ENCODE data around the gene PIGL.

Gene PIGL

DNA sequence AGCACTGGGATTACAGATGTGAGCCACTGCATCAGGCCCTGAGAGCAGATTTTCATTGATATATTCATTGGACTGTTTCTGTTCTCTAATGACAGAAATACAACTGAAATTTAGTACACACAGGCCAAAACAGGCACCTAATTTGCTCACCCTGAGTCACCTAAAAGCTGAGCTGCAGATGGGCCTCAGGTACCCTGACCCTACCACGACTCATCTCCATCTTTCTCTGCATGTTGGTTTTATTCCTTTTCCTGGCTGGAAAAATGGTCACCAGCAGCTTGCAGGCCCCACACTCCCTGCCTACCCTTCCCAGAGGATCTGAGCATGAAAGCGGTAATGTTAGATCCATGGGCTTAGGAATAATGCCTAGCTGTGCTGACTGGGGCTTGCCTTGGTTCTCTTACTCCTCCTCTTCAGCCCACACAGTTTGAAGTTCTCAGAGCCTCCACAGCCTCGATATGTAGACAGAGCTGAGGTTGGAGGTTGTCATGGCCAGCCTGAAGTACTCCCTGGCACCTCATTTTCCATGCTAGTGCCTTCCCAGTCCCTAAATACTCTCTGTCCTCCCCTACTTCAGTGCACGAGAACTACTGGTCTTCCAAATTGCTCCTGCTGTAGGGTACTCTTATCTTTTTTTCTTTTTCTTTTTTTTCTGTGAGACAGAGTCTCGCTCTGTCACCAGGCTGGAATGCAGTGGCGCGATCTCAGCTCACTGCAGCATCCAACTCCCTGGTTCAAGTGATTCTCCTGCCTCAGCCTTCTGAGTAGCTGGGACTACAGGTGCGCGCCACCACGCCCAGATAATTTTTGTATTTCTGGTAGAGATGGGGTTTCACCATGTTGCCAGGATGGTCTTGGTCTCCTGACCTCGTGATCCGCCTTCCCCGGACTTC, 85.2 kb downstream of the PIGL start:
- Histone ChIP-seq H3K4me3 (ENCODE audit: low read depth, low read length, poor library complexity, severe bottlenecking) (no peak overlapping the region), H3K36me3 (ENCODE audit: insufficient read depth, low read length) (peaks cover 15% of the 10 kb centered on the region; the same call in 1 of the 2 replicates), H3K27me3 (ENCODE audit: insufficient read depth, low read length) (no peaks in the 10 kb centered on the region), H3F3A (ENCODE audit: insufficient read depth, low read length) (no peaks in the 10 kb centered on the region), H3K9me3 (ENCODE audit: low read length) (no peaks in the 10 kb centered on the region), H2AFZ (ENCODE audit: low read length) (no peak overlapping the region), H3K4me2 (ENCODE audit: low read length) (no peak overlapping the region), H4K20me1 (ENCODE audit: insufficient read depth, low read length) (no peaks in the 10 kb centered on the region), H3K27ac (ENCODE audit: low read depth, low read length, poor library complexity, severe bottlenecking) (no peak overlapping the region), H3K9ac (ENCODE audit: low read length) (no peak overlapping the region), H3K79me2 (ENCODE audit: insufficient read depth, low read length) (no peaks in the 10 kb centered on the region), H3K9me2 (ENCODE audit: low read depth, low read length) (no peaks in the 10 kb centered on the region), H3K4me1 (ENCODE audit: insufficient read depth, low read length, severe bottlenecking) (peaks cover 5% of the 10 kb centered on the region)
- TF ChIP-seq EZH2 (IDR thresholded peaks at IDR 0.05; ENCODE audit: borderline replicate concordance, low read length): no peak
- TF ChIP-seq, protein P1, sequence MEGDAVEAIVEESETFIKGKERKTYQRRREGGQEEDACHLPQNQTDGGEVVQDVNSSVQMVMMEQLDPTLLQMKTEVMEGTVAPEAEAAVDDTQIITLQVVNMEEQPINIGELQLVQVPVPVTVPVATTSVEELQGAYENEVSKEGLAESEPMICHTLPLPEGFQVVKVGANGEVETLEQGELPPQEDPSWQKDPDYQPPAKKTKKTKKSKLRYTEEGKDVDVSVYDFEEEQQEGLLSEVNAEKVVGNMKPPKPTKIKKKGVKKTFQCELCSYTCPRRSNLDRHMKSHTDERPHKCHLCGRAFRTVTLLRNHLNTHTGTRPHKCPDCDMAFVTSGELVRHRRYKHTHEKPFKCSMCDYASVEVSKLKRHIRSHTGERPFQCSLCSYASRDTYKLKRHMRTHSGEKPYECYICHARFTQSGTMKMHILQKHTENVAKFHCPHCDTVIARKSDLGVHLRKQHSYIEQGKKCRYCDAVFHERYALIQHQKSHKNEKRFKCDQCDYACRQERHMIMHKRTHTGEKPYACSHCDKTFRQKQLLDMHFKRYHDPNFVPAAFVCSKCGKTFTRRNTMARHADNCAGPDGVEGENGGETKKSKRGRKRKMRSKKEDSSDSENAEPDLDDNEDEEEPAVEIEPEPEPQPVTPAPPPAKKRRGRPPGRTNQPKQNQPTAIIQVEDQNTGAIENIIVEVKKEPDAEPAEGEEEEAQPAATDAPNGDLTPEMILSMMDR (IDR thresholded peaks at IDR 0.05; ENCODE audit: low read length): no peak

DNA sequence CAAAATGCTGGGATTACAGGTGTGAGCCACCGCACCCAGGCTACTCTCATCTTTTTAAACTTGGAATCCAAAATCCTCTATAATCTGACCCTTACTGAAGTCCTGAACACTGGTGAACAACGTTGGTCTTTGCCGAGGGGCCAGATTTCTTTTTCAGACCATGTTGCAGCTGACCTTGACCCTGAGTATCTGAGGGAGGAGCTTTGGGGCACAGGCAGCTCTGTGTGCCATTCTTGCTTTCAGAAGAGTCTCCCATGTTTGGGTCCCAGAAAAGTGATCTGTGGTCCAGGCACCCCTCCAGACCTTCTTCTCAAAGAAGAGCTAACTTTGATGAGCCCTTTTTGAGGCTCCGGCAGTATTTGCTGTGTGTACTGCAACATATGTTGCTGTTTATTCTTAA, 85.8 kb downstream of the PIGL start:
- Histone ChIP-seq H3K9me3 (ENCODE audit: low read length) (no peaks in the 10 kb centered on the region), H3K4me2 (ENCODE audit: low read length) (no peak overlapping the region), H3K4me3 (ENCODE audit: low read depth, low read length, poor library complexity, severe bottlenecking) (no peak overlapping the region), H3K4me1 (ENCODE audit: insufficient read depth, low read length, severe bottlenecking) (peaks cover 5% of the 10 kb centered on the region), H3K79me2 (ENCODE audit: insufficient read depth, low read length) (no peaks in the 10 kb centered on the region), H3K27me3 (ENCODE audit: insufficient read depth, low read length) (no peaks in the 10 kb centered on the region), H3K27ac (ENCODE audit: low read depth, low read length, poor library complexity, severe bottlenecking) (no peak overlapping the region), H3K9me2 (ENCODE audit: low read depth, low read length) (no peaks in the 10 kb centered on the region), H3K36me3 (ENCODE audit: insufficient read depth, low read length) (peaks cover 15% of the 10 kb centered on the region; the same call in 1 of the 2 replicates), H3K9ac (ENCODE audit: low read length) (no peak overlapping the region), H3F3A (ENCODE audit: insufficient read depth, low read length) (no peaks in the 10 kb centered on the region), H4K20me1 (ENCODE audit: insufficient read depth, low read length) (no peaks in the 10 kb centered on the region), H2AFZ (ENCODE audit: low read length) (no peak overlapping the region)
- no peak for TF ChIP-seq EZH2 (IDR thresholded peaks at IDR 0.05; ENCODE audit: borderline replicate concordance, low read length)
- TF ChIP-seq, protein P1 (IDR thresholded peaks at IDR 0.05; ENCODE audit: low read length): no peak

DNA sequence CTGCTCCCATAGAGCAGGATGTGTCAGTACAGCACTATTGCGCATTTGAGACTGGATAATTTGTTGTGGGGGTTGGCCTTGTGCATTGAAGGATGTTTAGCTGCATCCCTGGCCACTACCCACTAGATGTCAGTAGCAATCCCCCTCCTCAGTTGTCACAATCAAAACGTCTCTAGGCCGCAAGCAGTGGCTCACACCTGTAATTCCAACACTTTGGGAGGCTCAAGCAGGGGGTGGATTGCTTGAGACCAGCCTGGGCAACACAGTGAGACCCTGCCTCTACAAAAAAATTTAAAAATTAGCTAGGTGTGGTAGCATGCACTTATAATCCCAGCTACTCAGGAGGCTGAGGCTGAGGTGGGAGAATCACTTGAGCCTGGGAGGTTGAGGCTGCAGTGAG, 87.8 kb downstream of the PIGL start:
- H3F3A ChIP-seq (ENCODE audit: insufficient read depth, low read length): no peaks in the 10 kb centered on the region
- H3K36me3 ChIP-seq (ENCODE audit: insufficient read depth, low read length): peaks cover 15% of the 10 kb centered on the region; the same call in 1 of the 2 replicates
- H3K4me3 ChIP-seq (ENCODE audit: low read depth, low read length, poor library complexity, severe bottlenecking): no peak overlapping the region
- no peaks in the 10 kb centered on the region for H3K9me3 ChIP-seq (ENCODE audit: low read length)
- H2AFZ ChIP-seq (ENCODE audit: low read length): no peak overlapping the region
- no peak overlapping the region for H3K9ac ChIP-seq (ENCODE audit: low read length)
- H4K20me1 ChIP-seq (ENCODE audit: insufficient read depth, low read length): no peaks in the 10 kb centered on the region
- H3K4me2 ChIP-seq (ENCODE audit: low read length): no peak overlapping the region
- TF ChIP-seq, protein P1 (IDR thresholded peaks at IDR 0.05; ENCODE audit: low read length): peak; percentile 66
- TF ChIP-seq EZH2 (IDR thresholded peaks at IDR 0.05; ENCODE audit: borderline replicate concordance, low read length): no peak
- H3K4me1 ChIP-seq (ENCODE audit: insufficient read depth, low read length, severe bottlenecking): peaks cover 5% of the 10 kb centered on the region
- no peaks in the 10 kb centered on the region for H3K79me2 ChIP-seq (ENCODE audit: insufficient read depth, low read length)
- no peaks in the 10 kb centered on the region for H3K9me2 ChIP-seq (ENCODE audit: low read depth, low read length)
- no peaks in the 10 kb centered on the region for H3K27me3 ChIP-seq (ENCODE audit: insufficient read depth, low read length)
- no peak overlapping the region for H3K27ac ChIP-seq (ENCODE audit: low read depth, low read length, poor library complexity, severe bottlenecking)
